Stimulated activated memory B cell treated with anti-CD40 and anti-IgM and Interleukin-4, amounts not matched to agents 10 μg/mL and 1 μg/mL and 100 μg/mL, for 72 hours (primary cell): ENCODE results near the gene COL10A1.

Experiments used
- ATAC-seq: fragments of 150-1000 bp; cut with Tn5 transposase; 2 replicates; pipeline ENCODE4 v1.10.0; 2021
- H3K27ac Mint-ChIP-seq: one replicate; pipeline ENCODE4 v1.8.0; 2022; ENCODE audit warnings: mild to moderate bottlenecking, mixed read lengths
- H3K27me3 Mint-ChIP-seq: one replicate; pipeline ENCODE4 v1.8.0; 2022; ENCODE audit warnings: mixed read lengths
- H3K36me3 Mint-ChIP-seq: one replicate; pipeline ENCODE4 v1.8.0; 2022; ENCODE audit warnings: mixed read lengths
- H3K4me1 Mint-ChIP-seq: one replicate; pipeline ENCODE4 v1.8.0; 2022; ENCODE audit warnings: mixed read lengths
- H3K4me3 Mint-ChIP-seq: one replicate; pipeline ENCODE4 v1.8.0; 2022; ENCODE audit warnings: mild to moderate bottlenecking, moderate library complexity, mixed read lengths
- H3K9me3 Mint-ChIP-seq: one replicate; pipeline ENCODE4 v1.8.0; 2022; ENCODE audit warnings: mixed read lengths

Gene COL10A1

DNA sequence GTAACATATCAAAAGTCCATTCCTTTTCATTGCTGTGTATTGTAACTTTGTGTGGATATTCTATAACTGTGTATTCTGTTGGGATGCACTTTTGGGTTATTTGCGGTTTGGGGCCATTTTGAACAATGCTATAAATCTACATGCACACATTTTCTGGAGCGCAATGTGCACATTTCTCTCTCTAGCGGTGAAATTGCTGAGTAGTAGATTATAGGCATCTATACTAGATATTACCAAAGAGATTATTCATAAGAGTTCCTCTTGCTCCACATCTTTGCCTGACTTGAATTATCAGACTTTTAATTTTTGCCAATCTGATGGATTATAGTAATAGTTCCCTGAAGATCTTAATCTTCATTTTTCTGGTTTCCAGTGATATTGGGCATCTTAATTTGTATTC lies 47.0 kb downstream of the COL10A1 start:
- Mint-ChIP-seq H3K4me3 (no peak overlapping the region), H3K4me1 (no peaks in the 10 kb centered on the region), H3K27me3 (no peaks in the 10 kb centered on the region), H3K36me3 (no peaks in the 10 kb centered on the region), H3K9me3 (no peaks in the 10 kb centered on the region), H3K27ac (no peak overlapping the region)
- no peak for ATAC-seq

DNA sequence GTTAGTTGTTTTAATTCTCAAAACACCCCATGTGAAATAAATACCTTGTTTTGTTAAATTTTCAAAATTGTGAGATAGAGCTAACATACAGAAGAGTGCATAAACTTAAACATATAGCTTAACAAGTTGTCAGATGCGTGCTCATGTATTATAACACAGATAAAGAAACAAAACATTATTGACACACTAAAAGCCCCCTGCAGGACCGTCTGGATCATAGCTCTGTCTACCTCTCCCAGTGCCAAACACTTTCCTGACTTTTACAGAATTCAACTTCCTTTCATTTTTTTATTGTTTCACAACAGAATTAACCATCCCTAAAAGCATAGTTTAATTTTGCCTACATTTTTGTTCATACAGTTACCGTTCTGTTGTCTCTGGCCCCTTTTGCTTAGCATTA lies 47.4 kb downstream of the COL10A1 start:
- ATAC-seq, result no peak
- Mint-ChIP-seq H3K9me3 (no peaks in the 10 kb centered on the region), H3K36me3 (no peaks in the 10 kb centered on the region), H3K27me3 (no peaks in the 10 kb centered on the region), H3K4me3 (no peak overlapping the region), H3K27ac (no peak overlapping the region), H3K4me1 (no peaks in the 10 kb centered on the region)

- Mint-ChIP-seq H3K27ac (no peak overlapping the region), H3K36me3 (no peaks in the 10 kb centered on the region), H3K27me3 (no peaks in the 10 kb centered on the region), H3K4me3 (no peak overlapping the region), H3K4me1 (no peaks in the 10 kb centered on the region), H3K9me3 (no peaks in the 10 kb centered on the region)
- ATAC-seq, result no peak
These were observed 51.1 kb downstream of the COL10A1 start for GRCh38 chr6:116074732-116075390.

GRCh38 chr6:116073765-116074440 lies 52.0 kb downstream of the COL10A1 start:
- no peaks in the 10 kb centered on the region for H3K4me1 Mint-ChIP-seq
- no peak overlapping the region for H3K27ac Mint-ChIP-seq
- no peaks in the 10 kb centered on the region for H3K36me3 Mint-ChIP-seq
- no peak for ATAC-seq
- H3K9me3 Mint-ChIP-seq, result no peaks in the 10 kb centered on the region
- no peak overlapping the region for H3K4me3 Mint-ChIP-seq
- H3K27me3 Mint-ChIP-seq, result no peaks in the 10 kb centered on the region

GRCh38 chr6:116072368-116072767 lies 53.6 kb downstream of the COL10A1 start:
- ATAC-seq, result no peak

GRCh38 chr6:116070616-116071389 lies 55.1 kb downstream of the COL10A1 start:
- Mint-ChIP-seq H3K27ac (no peak overlapping the region), H3K9me3 (no peaks in the 10 kb centered on the region), H3K27me3 (no peaks in the 10 kb centered on the region), H3K4me3 (no peak overlapping the region), H3K4me1 (no peaks in the 10 kb centered on the region), H3K36me3 (no peaks in the 10 kb centered on the region)
- no peak for ATAC-seq

More at GRCh38 chr6:116072368-116072767, 53.6 kb downstream of the COL10A1 start:
- H3K27ac Mint-ChIP-seq, result no peak overlapping the region
- no peaks in the 10 kb centered on the region for H3K36me3 Mint-ChIP-seq
- no peaks in the 10 kb centered on the region for H3K4me1 Mint-ChIP-seq
- no peaks in the 10 kb centered on the region for H3K27me3 Mint-ChIP-seq
- H3K9me3 Mint-ChIP-seq, result no peaks in the 10 kb centered on the region
- H3K4me3 Mint-ChIP-seq, result no peak overlapping the region

DNA sequence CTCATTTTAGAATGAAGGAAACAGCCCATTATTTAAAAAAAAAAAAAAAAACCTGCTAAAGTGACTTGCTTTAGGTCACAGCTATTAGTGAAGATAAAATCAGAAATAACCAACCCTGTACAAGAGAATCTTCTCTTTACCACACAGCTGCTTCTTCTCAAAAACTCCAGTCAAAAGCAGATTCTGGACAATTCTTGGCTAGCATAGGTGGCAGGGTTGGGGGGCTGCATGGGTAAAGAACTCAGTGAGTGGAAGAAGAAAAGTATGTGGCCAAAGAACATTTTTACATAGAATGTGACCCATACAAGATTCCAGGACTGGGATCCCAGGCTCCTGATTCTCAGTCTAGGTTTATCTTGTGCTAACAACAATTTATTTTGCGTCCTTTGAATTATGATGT lies 55.8 kb downstream of the COL10A1 start:
- ATAC-seq, result no peak
- no peak overlapping the region for H3K4me3 Mint-ChIP-seq
- no peak overlapping the region for H3K27ac Mint-ChIP-seq
- no peaks in the 10 kb centered on the region for H3K4me1 Mint-ChIP-seq
- no peaks in the 10 kb centered on the region for H3K36me3 Mint-ChIP-seq
- H3K9me3 Mint-ChIP-seq, result no peaks in the 10 kb centered on the region
- H3K27me3 Mint-ChIP-seq, result no peaks in the 10 kb centered on the region
